Measurements from ENCODE around the gene ZFP69.

The ZFP69 gene

GRCh38 chr1:40454873-40455272, 22.2 kb upstream of the ZFP69 start:
- Histone ChIP-seq H3K36me3 (no peaks in the 10 kb centered on the region), H3K9me3 (no peaks in the 10 kb centered on the region)

GRCh38 chr1:40462956-40463590, 14.0 kb upstream of the ZFP69 start:
- Histone ChIP-seq H3K4me1 (no peaks in the 10 kb centered on the region), H3K27me3 (no peaks in the 10 kb centered on the region), H3K36me3 (no peaks in the 10 kb centered on the region), H3K9me3 (no peaks in the 10 kb centered on the region), H3K4me3 (ENCODE audit: low read depth, low read length) (no peak overlapping the region)
- no peak for DNase-seq
- no peak for TF ChIP-seq CTCF (IDR thresholded peaks at IDR 0.05; ENCODE audit: low read depth, low read length)

More at GRCh38 chr1:40454873-40455272, 22.2 kb upstream of the ZFP69 start:
- no peak overlapping the region for H3K4me3 ChIP-seq (ENCODE audit: low read depth, low read length)
- TF ChIP-seq CTCF (IDR thresholded peaks at IDR 0.05; ENCODE audit: low read depth, low read length): no peak
- no peaks in the 10 kb centered on the region for H3K27me3 ChIP-seq
- DNase-seq: no peak
- H3K4me1 ChIP-seq: no peaks in the 10 kb centered on the region

GRCh38 chr1:40469327-40469726, 7.8 kb upstream of the ZFP69 start:
- no peak overlapping the region for H3K4me3 ChIP-seq (ENCODE audit: low read depth, low read length)
- no peaks in the 10 kb centered on the region for H3K36me3 ChIP-seq
- no peaks in the 10 kb centered on the region for H3K4me1 ChIP-seq
- no peak for TF ChIP-seq CTCF (IDR thresholded peaks at IDR 0.05; ENCODE audit: low read depth, low read length)
- no peaks in the 10 kb centered on the region for H3K9me3 ChIP-seq
- no peaks in the 10 kb centered on the region for H3K27me3 ChIP-seq
- DNase-seq: no peak

GRCh38 chr1:40475268-40475667, 1.8 kb upstream of the ZFP69 start:
- H3K9me3 ChIP-seq: no peaks in the 10 kb centered on the region
- TF ChIP-seq CTCF (IDR thresholded peaks at IDR 0.05; ENCODE audit: low read depth, low read length): no peak
- no peaks in the 10 kb centered on the region for H3K27me3 ChIP-seq
- no peaks in the 10 kb centered on the region for H3K36me3 ChIP-seq
- no peak for DNase-seq
- no peaks in the 10 kb centered on the region for H3K4me1 ChIP-seq
- no peak overlapping the region for H3K4me3 ChIP-seq (ENCODE audit: low read depth, low read length)

GRCh38 chr1:40477678-40478053, 576 bp downstream of the ZFP69 start:
- no peak for DNase-seq
- peak overlapping the region; percentile 72 for H3K4me3 ChIP-seq (ENCODE audit: low read depth, low read length)
- TF ChIP-seq CTCF (IDR thresholded peaks at IDR 0.05; ENCODE audit: low read depth, low read length): no peak
- no peaks in the 10 kb centered on the region for H3K9me3 ChIP-seq
- H3K4me1 ChIP-seq: no peaks in the 10 kb centered on the region
- H3K27me3 ChIP-seq: no peaks in the 10 kb centered on the region
- no peaks in the 10 kb centered on the region for H3K36me3 ChIP-seq

- no peaks in the 10 kb centered on the region for H3K27me3 ChIP-seq
- no peak overlapping the region; the same call in 1 of the 2 replicates for H3K4me3 ChIP-seq (ENCODE audit: low read depth, low read length)
- DNase-seq: no peak
- H3K36me3 ChIP-seq: no peaks in the 10 kb centered on the region
- H3K9me3 ChIP-seq: no peaks in the 10 kb centered on the region
- TF ChIP-seq CTCF (IDR thresholded peaks at IDR 0.05; ENCODE audit: low read depth, low read length): no peak
- no peaks in the 10 kb centered on the region for H3K4me1 ChIP-seq
These were observed 1.2 kb downstream of the ZFP69 start for GRCh38 chr1:40478276-40478675.

Measured in BE2C (cell line).